H1 (cell line): Measurements from ENCODE around the gene SPIRE2. TPM values are rescaled to one million over a fixed set of nuclear protein-coding genes. Genes with fewer than 3 reads are reported as not detected.

Experiments
- CTCF ChIA-PET: fragments of 300-600 bp; sonication (Branson Sonifier 250); formaldehyde crosslinking; loops from one replicate; lab custom pipeline; 2021; ENCODE audit not compliant: partially characterized antibody; lab: Charles Lee
- POLR2A ChIA-PET: fragments of 300-600 bp; sonication (Branson Sonifier 250); formaldehyde crosslinking; loops from one replicate; lab custom pipeline; 2021; ENCODE audit warnings: inconsistent platforms; ENCODE audit not compliant: partially characterized antibody; lab: Charles Lee
- DNase-seq, 2 experiments: peaks; one replicate each; pipeline versions ENCODE4 v3.0.0 to v3.0.0-alpha.2; 2010 to 2022; ENCODE audit warnings: low spot score in 2 of 2, low read depth in 1 of 2, mixed read lengths in 1 of 2
- FAIRE-seq: peaks from 2 replicates; lab custom pipeline; 2011; peaks lifted over from hg19 to GRCh38; lab: Jason Lieb, UNC
- H2AFZ ChIP-seq: 2 replicates; pipeline ENCODE4 v1.8.1; 2012; ENCODE audit warnings: low read length, inconsistent platforms
- H2AK5ac ChIP-seq: 2 replicates; pipeline ENCODE4 v1.6.1; 2013; ENCODE audit warnings: low read depth, low read length
- H2BK120ac ChIP-seq: replicated peaks from 2 replicates; pipeline ENCODE3; 2013; ENCODE audit warnings: low read depth, low read length, inconsistent platforms
- H2BK12ac ChIP-seq: 2 replicates; pipeline ENCODE4 v1.6.1; 2013; ENCODE audit warnings: low read depth, low read length
- H2BK15ac ChIP-seq: 2 replicates; pipeline ENCODE4 v1.6.1; 2013; ENCODE audit warnings: low read length
- H2BK20ac ChIP-seq: 2 replicates; pipeline ENCODE4 v1.6.1; 2013; ENCODE audit warnings: low read length
- H2BK5ac ChIP-seq: 2 replicates; pipeline ENCODE4 v1.6.1; 2013; ENCODE audit warnings: low read depth, low read length
- H3K14ac ChIP-seq: 2 replicates; pipeline ENCODE4 v1.6.1; 2013; ENCODE audit warnings: inconsistent platforms; ENCODE audit not compliant: insufficient read length
- H3K18ac ChIP-seq: 2 replicates; pipeline ENCODE4 v1.6.1; 2013; ENCODE audit warnings: low read length; ENCODE audit errors: extremely low read depth
- H3K23ac ChIP-seq: 2 replicates; pipeline ENCODE4 v1.6.1; 2013; ENCODE audit warnings: inconsistent platforms; ENCODE audit not compliant: insufficient read length
- H3K23me2 ChIP-seq: 2 replicates; pipeline ENCODE4 v1.6.1; 2013; ENCODE audit warnings: low read depth, low read length
- H3K27ac ChIP-seq: 2 replicates; pipeline ENCODE4 v1.6.1; 2011; ENCODE audit warnings: low read depth, low read length, inconsistent platforms
- H3K27me3 ChIP-seq, 4 experiments: replicated peaks in 1 of 4; 1 replicate in 1 of 4; 2 replicates in 3 of 4; pipeline versions ENCODE4 v1.6.1 to v1.8.1; 2011 to 2013; ENCODE audit warnings: low read length in 3 of 4, mild to moderate bottlenecking in 3 of 4, inconsistent platforms in 2 of 4, mixed read lengths in 2 of 4, moderate library complexity in 1 of 4; ENCODE audit not compliant: control insufficient read depth in 3 of 4, insufficient read depth in 3 of 4; ENCODE audit errors: extremely low read depth in 1 of 4
- H3K36me3 ChIP-seq, 4 experiments: 2 replicates each; pipeline versions ENCODE4 v1.6.1 to v1.8.1; 2011 to 2013; ENCODE audit warnings: mild to moderate bottlenecking in 4 of 4, low read length in 3 of 4, moderate library complexity in 2 of 4, control low read depth in 1 of 4, inconsistent platforms in 1 of 4; ENCODE audit not compliant: insufficient read depth in 4 of 4, control insufficient read depth in 2 of 4
- H3K4ac ChIP-seq: replicated peaks from 2 replicates; pipeline ENCODE3; 2013; ENCODE audit warnings: low read length, low read depth, mixed read lengths, inconsistent platforms; ENCODE audit not compliant: insufficient read length
- H3K4me1 ChIP-seq, 4 experiments: replicated peaks in 1 of 4; 1 replicate in 1 of 4; 2 replicates in 3 of 4; pipeline versions ENCODE4 v1.6.1 to v1.8.1; 2011 to 2013; ENCODE audit warnings: low read length in 3 of 4, inconsistent platforms in 2 of 4, mixed read lengths in 1 of 4; ENCODE audit not compliant: insufficient read depth in 4 of 4, control insufficient read depth in 3 of 4
- H3K4me2 ChIP-seq, 2 experiments: 2 replicates each; pipeline versions ENCODE4 v1.6.1 to v1.8.1; 2011 to 2013; ENCODE audit warnings: low read depth in 2 of 2, low read length in 2 of 2, control low read depth in 1 of 2, inconsistent platforms in 1 of 2, mild to moderate bottlenecking in 1 of 2; ENCODE audit not compliant: insufficient read depth in 1 of 2
- H3K4me3 ChIP-seq, 4 experiments: fragments of 200-600, 300-600 bp in 1 of 4; sonication (generic), shearing (Covaris generic), sonication (Bioruptor Twin) in 1 of 4; 2 replicates each; pipeline versions ENCODE4 v1.5.1 to v1.8.1; 2011 to 2016; ENCODE audit warnings: low read length in 4 of 4, low read depth in 3 of 4, control low read depth in 2 of 4, inconsistent platforms in 2 of 4, mild to moderate bottlenecking in 2 of 4, mixed read lengths in 1 of 4, moderate library complexity in 1 of 4; ENCODE audit not compliant: insufficient read depth in 2 of 4; ENCODE audit errors: extremely low read depth in 1 of 4
- H3K56ac ChIP-seq: replicated peaks from 2 replicates; pipeline ENCODE3; 2013; ENCODE audit warnings: low read depth, mild to moderate bottlenecking, mixed read lengths, low read length, inconsistent platforms; ENCODE audit not compliant: insufficient read length
- H3K79me1 ChIP-seq: 2 replicates; pipeline ENCODE4 v1.6.1; 2013; ENCODE audit warnings: low read depth, low read length, control low read depth
- H3K79me2 ChIP-seq, 2 experiments: 2 replicates each; pipeline versions ENCODE4 v1.6.1 to v1.8.1; 2012 to 2013; ENCODE audit warnings: low read length in 2 of 2, mild to moderate bottlenecking in 2 of 2, inconsistent platforms in 1 of 2; ENCODE audit not compliant: insufficient read depth in 2 of 2, control insufficient read depth in 1 of 2
- H3K9ac ChIP-seq, 4 experiments: replicated peaks in 1 of 4; 1 replicate in 1 of 4; 2 replicates in 3 of 4; pipeline versions ENCODE4 v1.6.1 to v1.8.1; 2011 to 2013; ENCODE audit warnings: low read depth in 3 of 4, low read length in 3 of 4, control low read depth in 2 of 4, mild to moderate bottlenecking in 2 of 4, moderate library complexity in 2 of 4, inconsistent platforms in 1 of 4; ENCODE audit errors: extremely low read depth in 1 of 4
- H3K9me3 ChIP-seq, 2 experiments: 2 replicates each; pipeline versions ENCODE4 v1.6.1 to v1.8.1; 2012 to 2013; ENCODE audit warnings: mild to moderate bottlenecking in 2 of 2, moderate library complexity in 2 of 2, control low read depth in 1 of 2, inconsistent platforms in 1 of 2, low read depth in 1 of 2, low read length in 1 of 2, mixed read lengths in 1 of 2; ENCODE audit not compliant: insufficient read depth in 2 of 2
- H4K20me1 ChIP-seq, 2 experiments: replicated peaks in 1 of 2; 2 replicates each; pipeline versions ENCODE3 to v1.8.1; 2011 to 2013; ENCODE audit warnings: inconsistent platforms in 2 of 2, low read length in 2 of 2, mild to moderate bottlenecking in 1 of 2; ENCODE audit not compliant: insufficient read depth in 2 of 2, control insufficient read depth in 1 of 2
- H4K5ac ChIP-seq: 2 replicates; pipeline ENCODE4 v1.6.1; 2013; ENCODE audit warnings: low read length, low read depth, mixed read lengths, inconsistent platforms; ENCODE audit not compliant: insufficient read length
- H4K8ac ChIP-seq: 2 replicates; pipeline ENCODE4 v1.8.0; 2013; ENCODE audit warnings: mild to moderate bottlenecking, moderate library complexity, low read length, inconsistent platforms; ENCODE audit not compliant: insufficient read depth; ENCODE audit errors: extremely low read depth
- H4K91ac ChIP-seq: replicated peaks from 2 replicates; pipeline ENCODE3; 2013; ENCODE audit warnings: low read length, mixed read lengths, inconsistent platforms; ENCODE audit not compliant: insufficient read length
- BCL11A ChIP-seq, 2 experiments: IDR thresholded peaks; one replicate each; pipeline ENCODE4 v1.6.1; 2011; ENCODE audit warnings: low read depth in 2 of 2, low read length in 2 of 2, mild to moderate bottlenecking in 2 of 2
- CREB1 ChIP-seq: IDR thresholded peaks from 2 replicates; pipeline ENCODE4 v1.6.1; 2012; ENCODE audit warnings: inconsistent platforms
- MAFK ChIP-seq: IDR thresholded peaks from 2 replicates; pipeline ENCODE4 v1.6.1; 2012; ENCODE audit warnings: low read depth, mild to moderate bottlenecking, improper control_type of control experiment, low read length
- NANOG ChIP-seq: IDR thresholded peaks from 2 replicates; pipeline ENCODE4 v1.6.1; 2011; ENCODE audit warnings: low read length, low read depth, mild to moderate bottlenecking, inconsistent platforms; ENCODE audit not compliant: insufficient read depth, poor library complexity, severe bottlenecking
- TCF12 ChIP-seq: IDR thresholded peaks from 2 replicates; pipeline ENCODE4 v1.6.1; 2011; ENCODE audit warnings: low read depth, mild to moderate bottlenecking, low read length
- WGBS, 2 experiments: shearing (Covaris generic) in 1 of 2; methylation state at CpG; one replicate each; pipeline versions ENCODE4 v1.1.6 to v1.1.7; 2013 to 2015; ENCODE audit warnings: low lambda C conversion rate in 2 of 2, mixed read lengths in 2 of 2, inconsistent platforms in 1 of 2, low coverage in 1 of 2, missing lambda C conversion rate in 1 of 2; ENCODE audit not compliant: insufficient replicate concordance in 2 of 2, insufficient coverage in 1 of 2, insufficient read length in 1 of 2; ENCODE audit errors: extremely low coverage in 1 of 2, missing lambda C conversion rate in 1 of 2; 5-methylcytosine and 5-hydroxymethylcytosine counted together
- polyA plus RNA-seq, 7 experiments: library from polyadenylated mRNA; depleted of rRNA in 3 of 7; stranded (reverse) in 5 of 7; unstranded in 2 of 7; fragments of >200 nt in 5 of 7; fragments of 200-250 nt in 2 of 7; gene quantifications; 1 replicate in 5 of 7; 2 replicates in 1 of 7; 4 replicates in 1 of 7; pipeline versions ENCODE4 v1.2.1 to v1.2.3, GENCODE V29; 2011 to 2013; ENCODE audit warnings: missing spikeins in 2 of 7, mixed read lengths in 2 of 7
- total RNA-seq: library from RNA; stranded (reverse); fragmentation: NEBNext Ultra II Directional; extraction: Animal tissue kit (Norgen Biotek cat#: 25700); gene quantifications from 2 replicates; pipeline ENCODE4 v1.2.1, GENCODE V29; 2021
- TF ChIP-seq, protein P1 (sequence below): IDR thresholded peaks from 2 replicates; pipeline ENCODE4 v1.6.1; 2012; ENCODE audit warnings: inconsistent platforms

The SPIRE2 gene
- total and polyA plus RNA-seq, 2 of the 8 experiments (the other 6 are each of a cell fraction or from before 2014, with no cell fraction given), result 7.4 to 15.4 TPM

DNA sequence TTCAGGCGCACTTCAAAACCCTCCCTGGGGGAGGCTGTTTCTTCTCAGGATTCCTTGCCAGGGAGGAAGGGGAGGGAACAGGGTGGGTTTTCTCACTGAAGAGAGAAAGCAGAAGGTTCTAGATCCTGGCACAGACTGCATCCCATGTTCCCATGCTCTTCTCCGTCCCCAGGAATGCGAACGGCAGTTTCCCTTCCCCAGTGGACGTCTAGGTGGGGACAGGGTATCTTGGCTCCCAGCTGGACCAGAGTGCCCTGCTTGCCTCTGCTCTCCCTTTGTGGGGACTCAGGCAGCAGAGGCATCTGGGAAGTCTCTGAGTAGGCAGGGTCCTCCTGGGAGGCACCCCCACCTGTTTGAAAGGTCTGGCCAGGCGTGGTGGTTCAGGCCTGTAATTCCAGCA lies 42.2 kb downstream of the SPIRE2 start:
- FAIRE-seq, result no peak
- no peak overlapping the region for H3K9ac ChIP-seq

More for the DNA sequence above, 42.2 kb downstream of the SPIRE2 start:
- Histone ChIP-seq H2AFZ (no peak overlapping the region), H3K18ac (no peak overlapping the region), H2BK20ac (no peak overlapping the region), H3K23me2 (peaks cover 9% of the 10 kb centered on the region), H3K27me3 (no peaks in the 10 kb centered on the region), H3K56ac (no peak overlapping the region), H3K14ac (no peak overlapping the region), H4K8ac (no peak overlapping the region), H4K5ac (no peak overlapping the region), H2AK5ac (no peak overlapping the region), H3K36me3 (peaks cover 0 to 10% (median 0%) of the 10 kb centered on the region in 4 experiments; a peak in 2 of 8 replicates), H2BK5ac (no peak overlapping the region), H3K4me2 (no peak overlapping the region), H3K4me1 (peaks cover 0 to 9% (median 2%) of the 10 kb centered on the region in 4 experiments; a peak in 4 of 7 replicates), H3K9me3 (peaks cover 4 to 8% of the 10 kb centered on the region in 2 experiments; a peak in 3 of 4 replicates), H3K79me1 (peaks cover 6% of the 10 kb centered on the region), H3K79me2 (peaks cover 0 to 10% of the 10 kb centered on the region in 2 experiments; a peak in 2 of 4 replicates), H3K4me3 (no peak overlapping the region), H3K23ac (no peak overlapping the region), H2BK15ac (no peak overlapping the region), H3K27ac (no peak overlapping the region), H2BK12ac (no peak overlapping the region), H4K91ac (no peak overlapping the region), H3K4ac (no peak overlapping the region), H4K20me1 (no peaks in the 10 kb centered on the region), H2BK120ac (no peak overlapping the region)
- ChIA-PET POLR2A (interaction anchor here (1.3 kb wide), 1 partner anchor 10 kb away, joined by 3 read pairs; no protein-coding TSS in a partner anchor), CTCF (interaction anchor here (3.3 kb wide), 1 partner anchor 10 kb away, joined by 24 read pairs; no protein-coding TSS in a partner anchor)
- WGBS, 2 experiments, result 99% methylated on average over 6 of the region's 6 CpGs; no CpG with 5 or more reads in 1 of the 2 experiments
- DNase-seq, result no peak
- no peak for TF ChIP-seq MAFK
- TF ChIP-seq, protein P1, sequence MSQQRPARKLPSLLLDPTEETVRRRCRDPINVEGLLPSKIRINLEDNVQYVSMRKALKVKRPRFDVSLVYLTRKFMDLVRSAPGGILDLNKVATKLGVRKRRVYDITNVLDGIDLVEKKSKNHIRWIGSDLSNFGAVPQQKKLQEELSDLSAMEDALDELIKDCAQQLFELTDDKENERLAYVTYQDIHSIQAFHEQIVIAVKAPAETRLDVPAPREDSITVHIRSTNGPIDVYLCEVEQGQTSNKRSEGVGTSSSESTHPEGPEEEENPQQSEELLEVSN, result no peak
- no peak for TF ChIP-seq CREB1
- TF ChIP-seq NANOG, result no peak
- no peak for TF ChIP-seq BCL11A (IDR thresholded peaks at IDR 0.05; ENCODE audit: low read depth in 2 of 2, low read length in 2 of 2)
- no peak for TF ChIP-seq TCF12
- TF ChIP-seq, all 59 proteins: peak for 0
